HL-60/S4 (cell line): ENCODE measurements around the gene LDHD.

Experiments used
- in situ Hi-C: fragments of 300-500 bp; cut with MboI; formaldehyde crosslinking; loops from 2 replicates; pipeline ENCODE4 v1.14.3; 2022; ENCODE audit warnings: low sequenced_read_pairs

Gene LDHD

DNA sequence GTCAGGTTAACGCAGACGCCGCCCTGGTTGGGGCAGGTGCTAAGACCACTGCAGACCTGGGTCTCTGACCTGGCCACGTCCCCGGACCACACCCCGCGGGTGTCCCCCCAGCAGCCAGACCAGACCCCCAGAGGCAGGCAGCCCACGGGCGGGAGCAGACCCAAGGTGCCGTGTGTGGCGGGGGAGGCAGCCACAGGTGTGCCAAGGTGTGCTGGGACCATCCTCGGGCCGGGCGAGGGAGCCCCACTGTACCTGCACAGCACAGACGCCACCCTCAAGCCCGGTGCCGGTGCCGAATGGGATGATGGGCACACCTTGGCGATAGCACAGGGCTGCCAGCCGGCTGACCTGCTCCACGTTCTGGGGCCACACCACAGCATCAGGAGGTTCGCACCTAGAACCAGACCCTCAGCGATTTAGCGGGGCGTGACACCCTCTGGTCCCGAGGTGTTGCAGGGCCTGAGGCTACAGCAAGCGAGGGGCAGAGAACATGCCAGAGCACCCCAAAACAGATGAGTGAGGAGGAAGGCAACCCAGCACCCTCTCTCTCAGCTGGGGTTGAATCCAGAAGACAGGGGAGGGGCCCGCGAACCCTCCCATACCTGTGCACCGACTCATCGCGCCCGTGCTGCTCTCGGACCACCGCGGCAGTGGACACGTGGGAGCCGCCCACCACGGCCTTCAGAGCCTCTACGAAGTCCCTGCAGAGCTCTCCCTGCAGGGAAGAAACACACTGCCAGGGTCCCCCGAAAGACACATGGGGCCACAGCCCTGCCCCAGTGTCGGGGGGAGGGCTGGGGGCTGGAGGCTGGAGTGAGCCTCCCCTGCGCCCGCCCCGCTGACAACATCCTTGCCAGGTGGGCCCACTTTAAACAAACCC lies 1.4 kb downstream of the LDHD start:
- in situ Hi-C loops, result loop anchor here (5.0 kb wide), 1 partner anchor 123 kb away; no protein-coding TSS in a partner anchor

DNA sequence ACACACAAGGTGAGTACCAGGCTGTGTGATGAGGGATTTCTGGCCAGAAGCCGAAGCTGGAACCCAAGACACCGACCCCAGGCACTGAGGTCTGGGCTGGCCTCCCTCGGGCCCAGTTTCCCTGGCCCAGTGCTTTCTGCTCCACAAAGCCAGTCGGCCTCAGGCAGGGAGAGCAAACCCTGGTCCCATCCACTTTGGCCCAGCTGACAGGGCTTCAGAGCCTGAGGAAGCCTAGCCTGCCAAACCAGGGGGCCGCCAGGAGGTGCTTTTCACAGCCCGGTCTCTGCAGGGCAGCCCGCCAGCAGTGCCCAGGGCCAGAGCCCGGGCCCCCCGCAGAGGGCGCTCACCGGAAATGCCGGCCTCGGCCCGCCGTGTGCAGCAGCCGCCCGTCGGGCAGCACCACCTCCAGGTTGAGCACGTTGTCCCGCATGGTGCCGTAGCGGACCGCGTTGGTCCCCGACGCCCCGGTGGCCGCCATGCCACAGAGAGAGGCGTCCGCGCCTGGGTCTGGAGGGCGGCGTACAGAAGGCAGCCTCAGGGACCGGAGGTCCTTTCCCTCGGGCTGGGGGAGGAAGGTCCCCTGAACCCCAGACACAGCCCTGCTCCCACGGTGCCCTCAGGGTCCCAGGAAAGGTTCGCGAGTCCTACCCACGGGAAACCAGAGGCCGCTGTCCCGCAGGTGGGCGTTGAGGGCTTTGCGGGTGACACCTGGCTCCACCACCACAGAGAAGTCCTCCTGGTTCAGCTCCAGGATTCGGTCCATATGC lies 2.2 kb downstream of the LDHD start:
- in situ Hi-C loops, result no loop called here

DNA sequence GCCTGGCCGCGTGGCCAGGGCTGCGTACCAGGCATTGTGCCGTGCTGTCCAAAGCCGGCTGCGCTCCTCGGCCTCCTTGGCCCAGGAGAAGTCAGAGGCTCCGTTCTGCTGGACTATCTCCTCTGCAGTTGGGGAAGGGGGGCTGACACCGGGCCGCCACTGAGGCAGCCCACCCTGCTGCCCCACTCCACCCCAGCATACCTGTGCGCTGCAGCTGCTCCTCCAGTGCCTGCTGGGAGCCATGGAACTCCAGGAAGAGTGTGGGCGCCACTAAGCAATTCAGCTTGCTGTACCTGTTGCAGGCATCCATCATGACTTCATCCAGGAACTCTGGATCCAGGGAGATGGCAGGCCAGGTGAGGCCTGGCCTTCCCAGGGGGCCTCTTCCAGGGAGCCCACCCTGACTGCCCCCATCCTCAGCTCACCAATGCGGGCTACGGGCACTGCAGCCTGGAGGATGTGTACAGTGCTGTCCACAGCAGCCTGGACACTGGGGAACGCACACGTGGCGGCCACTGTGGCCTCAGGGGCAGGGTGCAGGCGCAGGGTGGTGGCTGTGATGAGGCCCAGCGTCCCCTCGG lies 2.9 kb downstream of the LDHD start:
- in situ Hi-C loops, result no loop called here

DNA sequence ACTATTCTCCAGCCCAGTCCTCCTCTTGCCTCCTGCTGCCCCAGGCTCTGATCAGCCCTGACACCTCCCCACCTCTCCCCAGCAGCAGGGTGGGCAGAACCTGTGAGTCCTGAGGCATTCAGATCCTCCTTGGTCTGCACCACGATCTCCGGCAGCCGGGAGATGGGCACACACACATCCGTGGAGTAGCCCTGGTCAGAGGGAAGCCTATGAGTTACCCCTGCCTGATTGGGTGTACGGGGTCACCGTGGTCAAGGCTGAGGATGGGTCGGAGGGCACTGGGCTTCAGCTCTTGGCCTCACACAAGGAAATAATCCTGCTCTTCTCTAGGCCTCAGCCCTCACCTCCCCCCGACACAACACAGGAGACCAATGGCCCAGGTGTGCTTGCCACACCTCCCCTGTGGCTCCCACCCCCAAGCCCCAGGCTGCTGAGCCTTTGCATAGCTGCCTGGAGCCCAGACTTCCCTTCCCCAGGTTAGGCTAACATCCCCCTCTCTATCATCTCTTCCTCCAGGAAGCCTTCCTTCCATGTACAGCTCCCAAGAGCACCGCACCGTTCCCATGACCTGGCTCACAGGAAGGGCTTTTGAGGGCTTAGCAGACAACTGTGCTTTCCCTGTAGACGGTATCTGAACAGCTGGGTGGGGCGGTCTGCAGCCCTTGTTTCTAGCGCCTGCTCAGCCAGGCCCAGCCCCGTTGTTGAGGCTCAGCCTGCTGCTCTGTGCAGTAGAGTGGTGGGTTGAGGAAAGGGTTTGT lies 3.7 kb downstream of the LDHD start:
- in situ Hi-C loops, result no loop called here

DNA sequence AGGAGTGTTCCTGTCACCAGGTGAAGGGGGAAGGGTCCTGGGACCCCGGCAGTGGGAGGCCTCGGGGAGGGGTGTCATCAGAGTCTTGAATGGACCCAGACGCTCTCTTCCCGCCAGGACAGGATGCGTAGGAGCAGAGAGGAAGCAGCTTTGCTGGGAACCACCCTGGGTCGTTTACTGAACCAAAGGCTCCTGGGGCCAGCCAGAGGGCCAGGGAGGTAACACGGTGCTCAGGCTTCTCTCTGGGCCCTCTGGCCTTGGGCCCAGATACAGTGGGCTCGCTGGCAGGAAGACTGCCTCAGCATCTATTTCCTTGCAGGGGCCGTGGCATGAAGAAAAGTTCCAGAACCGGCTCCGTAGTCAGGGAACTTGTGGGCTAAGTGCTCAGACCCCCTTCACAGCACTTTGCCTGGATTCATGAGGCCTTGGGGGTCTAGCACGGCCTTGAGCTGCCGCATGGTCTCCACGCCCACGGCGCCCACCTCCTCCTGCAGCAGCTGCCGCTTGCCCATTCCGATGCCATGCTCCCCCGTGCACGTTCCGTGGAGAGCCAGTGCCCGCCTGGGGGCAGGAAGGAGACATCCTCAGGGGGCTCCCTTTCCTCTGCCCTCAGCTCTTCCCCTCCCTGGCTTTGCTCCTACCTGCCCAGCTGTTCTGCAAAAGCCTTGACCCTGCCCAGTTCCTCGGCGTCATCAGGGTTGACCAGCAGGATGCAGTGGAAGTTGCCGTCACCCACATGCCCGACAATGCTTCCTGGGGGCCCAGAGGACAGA lies 4.4 kb downstream of the LDHD start:
- in situ Hi-C loops, result no loop called here

DNA sequence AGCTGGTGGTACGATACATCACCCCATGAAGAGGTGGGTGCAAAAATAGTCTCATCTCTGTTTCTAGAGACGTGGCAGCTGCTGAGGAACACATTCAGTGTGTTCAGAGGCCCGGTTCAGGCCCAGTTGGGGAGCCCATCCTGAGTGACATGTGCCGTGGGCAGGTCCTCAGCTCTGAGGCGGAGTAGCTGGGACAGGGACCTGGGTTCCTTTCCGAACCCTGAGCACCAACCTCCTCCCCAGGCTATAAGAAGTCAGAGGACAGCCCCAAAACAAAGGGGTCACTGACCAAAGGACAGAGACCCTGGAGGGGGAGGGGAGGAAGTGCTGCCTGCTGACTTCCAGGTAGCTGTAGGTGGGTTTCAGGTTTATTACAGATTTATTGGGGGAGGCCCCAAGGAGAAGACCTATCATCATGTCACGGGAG lies 5.1 kb downstream of the LDHD start:
- in situ Hi-C loops, result no loop called here

DNA sequence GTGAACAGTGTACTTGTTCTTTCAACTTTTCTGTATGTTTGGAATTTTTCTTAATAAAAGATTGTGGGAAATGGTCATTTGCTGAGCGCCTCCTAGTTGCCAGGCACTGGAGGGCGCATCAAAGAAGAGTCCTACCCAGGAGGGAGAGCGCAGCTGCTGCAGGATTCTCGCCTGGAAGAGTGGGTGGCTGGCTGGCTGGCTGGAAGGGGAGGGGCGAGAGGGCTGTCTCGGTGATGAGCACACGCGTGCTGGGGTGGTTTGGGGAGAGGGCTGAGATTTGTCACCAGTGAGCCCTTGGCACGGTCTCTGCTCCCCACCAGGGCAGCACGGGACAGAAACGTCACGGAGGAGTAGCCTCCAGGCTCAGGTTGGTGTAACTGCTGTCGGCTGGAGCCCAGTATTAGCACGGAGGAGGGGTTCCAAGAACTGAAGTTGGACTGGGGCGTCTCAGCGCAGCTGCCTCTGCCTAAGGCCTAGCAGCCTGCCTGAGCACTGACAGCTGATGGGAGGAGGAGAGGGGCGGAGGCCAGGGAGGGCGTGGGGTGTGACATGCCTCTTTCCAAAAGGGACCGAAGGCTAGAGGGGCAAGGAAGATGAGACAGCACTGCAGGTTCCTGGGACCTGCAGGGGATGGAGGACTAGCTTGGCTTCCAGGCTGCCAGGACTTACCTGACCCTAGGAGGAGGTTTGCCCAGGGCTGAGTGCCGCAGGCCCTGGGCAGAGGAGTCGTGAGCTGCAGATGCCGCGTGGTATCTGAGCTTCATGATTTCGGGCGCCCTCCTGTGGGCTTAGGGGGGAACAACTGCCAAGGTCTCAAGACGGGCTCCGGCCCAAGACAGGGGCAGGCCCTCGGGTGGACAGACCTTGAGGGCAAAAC lies 5.7 kb downstream of the LDHD start:
- in situ Hi-C loops, result no loop called here

DNA sequence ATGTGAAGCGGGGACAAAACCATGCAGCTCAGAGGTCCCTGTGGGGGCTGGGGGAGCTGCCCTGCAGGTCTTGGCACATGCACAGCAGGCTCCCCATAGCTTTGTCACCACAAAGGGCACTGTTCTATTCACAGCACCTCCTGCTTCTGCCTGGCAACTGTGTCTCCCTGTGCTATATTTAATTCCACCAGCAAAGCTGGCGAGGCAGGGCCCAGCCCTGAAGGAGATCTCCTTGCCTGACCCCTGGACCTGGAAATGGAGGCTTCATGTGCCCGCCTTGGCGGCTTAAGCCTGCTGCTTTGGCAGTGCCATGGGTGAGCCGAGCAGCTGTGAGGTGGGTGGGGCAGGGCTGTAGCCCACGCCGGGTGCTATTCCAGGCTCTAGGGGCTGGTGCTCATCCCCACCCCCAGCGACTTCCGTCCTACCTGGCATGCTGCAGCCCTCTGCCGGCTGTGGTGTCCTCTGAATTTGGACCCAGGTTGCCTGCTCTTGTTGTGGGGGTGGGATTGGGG lies 6.8 kb downstream of the LDHD start:
- in situ Hi-C loops, result no loop called here

DNA sequence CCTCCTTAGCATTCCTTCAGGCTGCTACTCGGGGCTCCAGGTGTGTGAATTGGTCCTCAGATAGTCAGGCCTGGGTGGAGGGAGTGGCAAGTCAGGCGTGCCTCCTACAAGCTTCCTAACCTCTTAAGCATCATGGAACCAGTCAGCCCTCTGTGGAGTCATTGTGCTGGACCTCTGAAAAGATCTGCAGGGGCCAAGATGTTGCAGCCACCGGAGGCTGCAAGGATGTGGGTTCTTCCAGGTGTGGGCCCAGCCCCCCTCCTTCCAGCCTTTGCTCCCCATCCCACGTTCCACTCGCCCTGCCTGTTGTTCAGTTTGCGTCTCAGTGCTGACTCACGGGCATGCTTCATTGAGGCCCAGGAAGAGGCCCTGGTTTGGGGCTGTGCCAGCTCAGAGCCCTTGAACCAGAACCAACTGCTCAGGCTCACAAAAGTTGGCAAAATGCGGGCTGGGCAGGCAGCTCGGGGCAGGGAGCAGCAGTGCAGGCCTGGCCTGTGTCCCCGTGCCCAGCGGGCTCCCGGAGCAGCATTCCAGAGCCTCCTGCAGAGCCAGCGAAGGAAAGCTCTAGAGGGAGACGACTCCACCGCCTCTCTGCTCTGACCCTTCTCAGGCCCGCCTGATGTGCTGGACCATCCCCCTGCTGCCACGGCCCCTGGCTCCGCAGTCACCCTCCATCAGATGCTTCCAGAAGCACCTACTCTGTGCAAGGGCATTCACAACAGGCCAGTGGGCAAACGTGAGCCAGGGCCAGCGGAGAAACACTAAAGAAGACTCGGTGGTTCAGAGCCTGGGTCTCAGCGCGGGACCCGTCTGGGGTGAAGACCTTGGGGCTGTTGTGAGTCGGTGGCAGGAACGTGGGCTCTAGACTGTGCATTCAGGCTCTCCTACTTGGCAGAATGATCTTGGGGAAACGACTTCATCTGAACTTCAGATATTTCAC lies 7.5 kb downstream of the LDHD start:
- in situ Hi-C loops, result no loop called here

DNA sequence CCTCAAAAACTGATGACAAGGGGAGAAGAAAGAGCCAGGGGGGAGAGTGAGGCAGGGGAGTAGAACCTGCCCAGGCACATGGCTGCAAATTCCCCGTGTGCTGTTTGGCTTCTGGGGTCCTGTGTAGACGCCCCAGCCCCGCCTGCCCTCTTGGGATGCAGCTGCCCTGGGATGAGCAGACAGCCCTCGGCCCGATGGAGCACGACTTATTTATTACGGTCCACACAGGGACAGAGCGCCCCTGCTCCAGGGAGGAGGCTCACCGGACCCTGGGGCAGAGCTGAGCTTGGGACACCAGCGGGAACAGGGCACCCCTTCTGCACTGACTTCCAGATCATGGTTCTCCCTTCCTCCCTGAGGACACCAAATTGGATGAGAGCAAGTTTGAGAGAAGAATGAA lies 9.1 kb downstream of the LDHD start:
- in situ Hi-C loops, result no loop called here

DNA sequence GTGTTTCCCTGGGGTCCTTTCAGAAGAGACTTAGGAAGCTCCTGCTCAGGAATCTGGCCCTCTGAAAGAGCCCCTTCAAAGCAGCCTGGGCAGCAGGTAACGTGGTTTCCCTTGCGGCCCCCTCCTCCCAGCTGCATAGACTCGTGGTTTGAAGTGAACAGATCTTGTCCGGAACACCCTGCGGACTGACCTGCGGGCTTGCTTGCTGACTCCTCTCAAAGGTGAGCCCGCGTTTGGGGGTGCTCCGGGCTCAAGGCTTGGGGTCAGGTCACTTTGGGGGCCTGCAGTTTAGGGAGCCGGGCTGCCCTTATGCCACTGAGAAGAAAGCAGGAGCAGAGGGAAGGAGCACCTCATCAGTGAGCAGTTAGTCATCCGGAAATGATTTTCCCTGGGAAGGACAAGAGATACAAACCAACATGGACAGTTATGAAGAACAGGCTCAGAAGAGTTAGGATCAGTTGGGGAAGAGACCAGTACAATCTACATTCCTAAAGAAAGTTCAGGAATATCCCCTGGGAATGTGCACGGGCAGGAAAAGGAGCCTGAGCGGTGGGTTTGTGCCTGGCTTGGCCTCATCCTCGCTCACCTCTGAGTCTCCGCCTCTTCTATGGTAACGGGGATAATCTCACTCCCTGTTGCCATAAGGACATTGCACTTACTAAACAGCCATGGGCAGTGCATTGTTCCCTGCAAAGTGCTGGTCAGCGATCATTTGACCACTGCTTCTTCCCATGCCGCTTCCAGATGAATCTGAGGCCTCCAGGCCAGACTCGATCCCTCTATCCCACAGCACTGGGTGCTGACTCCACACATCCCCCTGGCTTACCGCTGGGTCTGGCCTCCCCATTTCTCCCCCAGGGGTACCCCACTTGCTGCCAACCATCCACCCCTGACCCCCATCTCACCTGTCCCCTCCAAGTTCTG lies 10.0 kb downstream of the LDHD start:
- in situ Hi-C loops, result no loop called here

DNA sequence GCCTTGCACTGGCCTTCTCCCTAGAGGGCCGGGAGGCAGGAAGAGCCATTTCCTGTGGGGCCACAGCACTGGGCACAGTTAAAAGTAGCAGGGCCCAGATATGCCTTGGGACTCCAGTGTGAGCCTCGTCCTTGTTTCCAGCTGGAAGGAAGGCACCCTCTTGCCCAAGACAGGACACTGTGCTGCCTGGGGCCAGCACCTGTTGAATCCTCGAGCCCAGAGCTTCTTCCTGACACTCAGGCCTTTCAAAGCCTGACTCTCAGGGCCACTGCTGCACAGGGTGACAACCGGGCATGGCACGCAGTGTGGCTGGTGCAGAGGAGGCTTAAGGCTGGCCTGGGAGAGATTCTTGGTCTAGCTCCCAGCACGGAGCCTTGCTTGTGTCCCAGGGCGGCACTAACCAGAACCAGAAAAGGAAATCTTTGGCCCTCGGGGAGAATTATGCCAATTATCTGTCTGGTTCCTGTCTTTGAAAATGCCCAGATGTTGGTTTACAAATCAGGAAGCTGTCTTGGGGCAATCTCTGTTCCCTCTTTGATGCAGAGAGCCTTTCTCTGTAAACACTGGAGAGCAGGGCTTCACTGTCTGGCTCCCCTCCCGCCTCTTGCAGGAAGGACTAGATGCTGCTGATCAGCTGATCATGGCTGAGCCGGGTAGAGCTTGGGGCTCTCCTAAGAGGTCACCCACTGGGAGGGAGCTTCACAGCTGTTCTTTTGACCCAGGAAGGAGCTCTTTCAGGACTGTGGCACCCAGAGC lies 11.1 kb downstream of the LDHD start:
- in situ Hi-C loops, result no loop called here

DNA sequence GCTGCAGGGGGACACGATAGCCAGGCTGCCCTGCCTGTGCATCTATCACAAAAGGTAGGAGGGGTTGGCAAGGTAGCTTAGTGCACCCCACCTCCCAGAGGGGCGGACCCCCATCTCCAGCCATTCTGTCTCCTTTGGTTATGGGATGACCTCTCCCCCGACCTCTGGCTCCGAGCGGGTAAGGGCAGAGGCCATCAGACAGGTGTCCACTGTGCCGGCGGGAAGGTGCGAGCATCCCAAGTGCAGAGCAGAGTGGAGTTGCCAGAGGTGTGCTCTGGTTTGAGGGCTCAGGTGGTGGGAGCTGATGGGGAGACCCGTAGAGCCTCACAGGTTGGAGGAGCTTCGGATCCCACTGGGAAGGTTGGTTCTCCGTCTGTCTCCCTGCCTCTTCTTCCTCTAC lies 11.7 kb downstream of the LDHD start:
- in situ Hi-C loops, result no loop called here

DNA sequence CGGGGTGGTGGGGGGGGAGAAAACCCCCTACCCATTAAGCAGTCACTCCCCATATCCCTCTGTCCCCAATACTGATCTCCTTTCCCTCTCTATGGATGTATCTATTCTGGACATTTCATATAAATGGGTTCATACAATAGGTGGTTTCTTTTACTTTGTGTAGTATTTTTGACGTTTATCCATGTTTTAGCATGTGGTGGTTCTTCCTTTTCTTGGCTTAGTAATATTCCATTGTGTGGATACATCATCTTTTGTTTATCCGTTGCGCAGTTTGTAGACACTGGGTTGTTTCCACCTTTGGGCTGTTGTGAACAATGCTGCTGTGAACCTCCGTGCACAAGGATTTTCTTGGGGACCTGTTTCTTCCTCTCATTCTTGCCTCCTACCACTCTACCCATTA lies 12.6 kb downstream of the LDHD start:
- in situ Hi-C loops, result no loop called here

DNA sequence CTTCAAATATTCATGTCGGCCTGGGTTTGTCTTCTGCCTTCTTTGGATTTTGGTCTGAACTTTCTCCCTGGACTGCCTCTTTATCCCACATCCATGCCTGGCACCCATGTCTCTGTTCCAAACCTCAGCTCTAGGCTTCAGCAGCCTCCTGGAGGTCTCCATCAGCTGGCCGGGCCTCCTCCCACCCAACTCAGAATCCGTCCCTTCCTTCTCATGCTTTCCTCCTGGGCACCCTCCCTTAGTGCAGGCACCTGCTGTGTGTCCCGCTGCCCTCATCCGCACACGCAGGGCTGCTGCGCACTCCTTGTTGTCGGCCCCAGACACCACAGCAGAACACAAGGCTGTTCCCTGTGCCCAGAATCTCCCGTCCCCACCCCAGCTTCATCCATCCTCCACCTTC lies 14.0 kb downstream of the LDHD start:
- in situ Hi-C loops, result no loop called here

DNA sequence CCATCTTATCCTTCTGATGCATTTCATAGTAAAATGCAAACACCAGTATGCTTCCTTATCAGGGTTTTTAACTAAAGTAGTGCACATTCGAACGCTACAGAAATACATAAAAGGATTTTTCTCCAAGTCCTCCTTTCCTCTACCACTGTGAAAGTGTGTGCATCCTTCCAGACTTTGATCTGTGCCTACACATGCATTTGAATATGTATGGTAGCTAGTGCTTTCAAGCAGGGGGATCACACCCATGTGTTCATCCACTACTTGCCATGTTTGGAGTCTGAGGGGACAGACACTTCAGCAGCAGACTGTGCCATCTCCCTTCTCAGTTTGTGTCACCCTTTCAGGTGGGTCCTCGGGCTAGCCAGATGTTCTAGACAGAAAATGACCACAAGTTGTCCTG lies 14.9 kb downstream of the LDHD start:
- in situ Hi-C loops, result no loop called here
